ENCODE results near the gene ARID3A. TPM values are rescaled to one million over a fixed set of nuclear protein-coding genes. Genes with fewer than 3 reads are reported as not detected.
"Not testable (repeated sequence)": the region's sequence is repeated elsewhere in the genome, so short reads cannot be mapped to it uniquely, and the experiment has no call there.

The ARID3A gene
- polyA plus RNA-seq, 1 donor, result 187 TPM

GRCh38 chr19:1018932-1019615 lies 93.2 kb downstream of the ARID3A start:
- no peak for DNase-seq
- H3K4me3 ChIP-seq (ENCODE audit: low read length), result peak overlapping the region; percentile 99
- H3K4me1 ChIP-seq (ENCODE audit: control insufficient read depth, insufficient read depth, low read length), result peaks cover 44% of the 10 kb centered on the region
- no CpG with 5 or more reads among the region's 17 CpGs for WGBS (ENCODE audit: insufficient coverage, low lambda C conversion rate)
- H3K9me3 ChIP-seq (ENCODE audit: control insufficient read depth, low read depth, low read length), result no peaks in the 10 kb centered on the region
- no peaks in the 10 kb centered on the region for H3K27me3 ChIP-seq (ENCODE audit: control insufficient read depth, insufficient read depth, low read length)
- H3K36me3 ChIP-seq (ENCODE audit: control insufficient read depth, insufficient read depth, low read length), result peaks cover 11% of the 10 kb centered on the region
- H3K27ac ChIP-seq (ENCODE audit: low read length), result no peak overlapping the region

GRCh38 chr19:1019616-1019961 lies 93.8 kb downstream of the ARID3A start:
- Histone ChIP-seq H3K27me3 (ENCODE audit: control insufficient read depth, insufficient read depth, low read length) (no peaks in the 10 kb centered on the region), H3K4me1 (ENCODE audit: control insufficient read depth, insufficient read depth, low read length) (peaks cover 44% of the 10 kb centered on the region), H3K36me3 (ENCODE audit: control insufficient read depth, insufficient read depth, low read length) (peaks cover 6% of the 10 kb centered on the region), H3K9me3 (ENCODE audit: control insufficient read depth, low read depth, low read length) (no peaks in the 10 kb centered on the region), H3K27ac (ENCODE audit: low read length) (no peak overlapping the region), H3K4me3 (ENCODE audit: low read length) (peak overlapping the region; percentile 99)
- WGBS (ENCODE audit: insufficient coverage, low lambda C conversion rate), result no CpG with 5 or more reads among the region's 18 CpGs
- no peak for DNase-seq

- H3K9me3 ChIP-seq (ENCODE audit: control insufficient read depth, low read depth, low read length), result no peaks in the 10 kb centered on the region
- no CpG with 5 or more reads among the region's 60 CpGs for WGBS (ENCODE audit: insufficient coverage, low lambda C conversion rate)
- no peak for DNase-seq
- H3K4me1 ChIP-seq (ENCODE audit: control insufficient read depth, insufficient read depth, low read length), result peaks cover 43% of the 10 kb centered on the region
- no peaks in the 10 kb centered on the region for H3K36me3 ChIP-seq (ENCODE audit: control insufficient read depth, insufficient read depth, low read length)
- peak overlapping the region; percentile 41 for H3K27ac ChIP-seq (ENCODE audit: low read length)
- H3K4me3 ChIP-seq (ENCODE audit: low read length), result peak overlapping the region; percentile 99
- no peaks in the 10 kb centered on the region for H3K27me3 ChIP-seq (ENCODE audit: control insufficient read depth, insufficient read depth, low read length)
Observed at GRCh38 chr19:1019980-1020867, 94.4 kb downstream of the ARID3A start.

GRCh38 chr19:1020868-1021425 lies 95.1 kb downstream of the ARID3A start, which contains the start of gene TMEM259:
Gene TMEM259 (minus strand): TSS chr19:1021123. CDS start chr19:1020996, 127 bp downstream.
- Histone ChIP-seq H3K4me1 (ENCODE audit: control insufficient read depth, insufficient read depth, low read length) (peaks cover 36% of the 10 kb centered on the region), H3K27ac (ENCODE audit: low read length) (peak within 1 kb of the TSS; percentile 68), H3K4me3 (ENCODE audit: low read length) (peak within 1 kb of the TSS; percentile 99), H3K9me3 (ENCODE audit: control insufficient read depth, low read depth, low read length) (no peaks in the 10 kb centered on the region), H3K27me3 (ENCODE audit: control insufficient read depth, insufficient read depth, low read length) (no peaks in the 10 kb centered on the region), H3K36me3 (ENCODE audit: control insufficient read depth, insufficient read depth, low read length) (no peaks in the 10 kb centered on the region)
- no CpG with 5 or more reads among the region's 68 CpGs for WGBS (ENCODE audit: insufficient coverage, low lambda C conversion rate)
- DNase-seq, result peak; percentile 98

- H3K27ac ChIP-seq (ENCODE audit: low read length), result not testable (repeated sequence)
- peaks cover 30% of the 10 kb centered on the region for H3K4me1 ChIP-seq (ENCODE audit: control insufficient read depth, insufficient read depth, low read length)
Observed at GRCh38 chr19:1023883-1024188, 98.0 kb downstream of the ARID3A start.

GRCh38 chr19:1025080-1025479 lies 99.2 kb downstream of the ARID3A start:
- H3K4me1 ChIP-seq (ENCODE audit: control insufficient read depth, insufficient read depth, low read length), result peaks cover 28% of the 10 kb centered on the region
- not testable (repeated sequence) for H3K27ac ChIP-seq (ENCODE audit: low read length); H3K9me3 ChIP-seq (ENCODE audit: control insufficient read depth, low read depth, low read length); DNase-seq; H3K36me3 ChIP-seq (ENCODE audit: control insufficient read depth, insufficient read depth, low read length); H3K4me3 ChIP-seq (ENCODE audit: low read length)
- peaks cover 11% of the 10 kb centered on the region for H3K27me3 ChIP-seq (ENCODE audit: control insufficient read depth, insufficient read depth, low read length)
- 83% methylated on average over 1 of the region's 6 CpGs for WGBS (ENCODE audit: insufficient coverage, low lambda C conversion rate)

More at GRCh38 chr19:1023883-1024188, 98.0 kb downstream of the ARID3A start:
- peaks cover 11% of the 10 kb centered on the region for H3K27me3 ChIP-seq (ENCODE audit: control insufficient read depth, insufficient read depth, low read length)
- not testable (repeated sequence) for H3K4me3 ChIP-seq (ENCODE audit: low read length); DNase-seq; H3K36me3 ChIP-seq (ENCODE audit: control insufficient read depth, insufficient read depth, low read length); H3K9me3 ChIP-seq (ENCODE audit: control insufficient read depth, low read depth, low read length)
- WGBS (ENCODE audit: insufficient coverage, low lambda C conversion rate), result no CpG with 5 or more reads among the region's 5 CpGs

Other genes with a start within 250 kb of the ARID3A start
- gene FSTL3, start 249.6 kb upstream of the ARID3A start, polyA plus RNA-seq, result 32.9 TPM
- gene PRSS57, start 230.6 kb upstream of the ARID3A start, polyA plus RNA-seq, result 1.1 TPM
- 29.2 TPM for gene PALM, start 217.1 kb upstream of the ARID3A start, polyA plus RNA-seq
- gene MISP, start 174.9 kb upstream of the ARID3A start, polyA plus RNA-seq, result 200 TPM
- gene PTBP1, start 128.6 kb upstream of the ARID3A start, polyA plus RNA-seq, result 240 TPM
- gene PLPPR3, start 104.1 kb upstream of the ARID3A start, polyA plus RNA-seq, result 5.2 TPM
- gene AZU1, start 98.2 kb upstream of the ARID3A start, polyA plus RNA-seq, result 0.33 TPM
- gene PRTN3, start 85.0 kb upstream of the ARID3A start, polyA plus RNA-seq, result 0.22 TPM
- 0.09 TPM for gene ELANE, start 73.7 kb upstream of the ARID3A start, polyA plus RNA-seq
- 6.1 TPM for gene CFD, start 66.4 kb upstream of the ARID3A start, polyA plus RNA-seq
- 41.7 TPM for gene MED16, start 32.8 kb upstream of the ARID3A start, polyA plus RNA-seq
- not detected for gene RNU6-9, start 32.6 kb upstream of the ARID3A start, polyA plus RNA-seq
- gene R3HDM4, start 12.8 kb upstream of the ARID3A start, polyA plus RNA-seq, result 44.0 TPM
- gene KISS1R, start 8.7 kb upstream of the ARID3A start, polyA plus RNA-seq, result 0.33 TPM
- gene WDR18, start 58.3 kb downstream of the ARID3A start, polyA plus RNA-seq, result 33.7 TPM
- gene GRIN3B, start 74.4 kb downstream of the ARID3A start, polyA plus RNA-seq, result 0.22 TPM
- 144 TPM for gene TMEM259, start 95.1 kb downstream of the ARID3A start, polyA plus RNA-seq
- gene RNU6-2, start 95.5 kb downstream of the ARID3A start, polyA plus RNA-seq, result not detected
- 31.5 TPM for gene CNN2, start 100.6 kb downstream of the ARID3A start, polyA plus RNA-seq
- gene ABCA7, start 114.1 kb downstream of the ARID3A start, polyA plus RNA-seq, result 5.7 TPM
- gene ARHGAP45, start 141.1 kb downstream of the ARID3A start, polyA plus RNA-seq, result 14.0 TPM
- gene POLR2E, start 169.3 kb downstream of the ARID3A start, polyA plus RNA-seq, result 130 TPM
- 394 TPM for gene GPX4, start 178.0 kb downstream of the ARID3A start, polyA plus RNA-seq
- 25.1 TPM for gene SBNO2, start 248.2 kb downstream of the ARID3A start, polyA plus RNA-seq